NCI-H748 (cell line): ENCODE data around the gene SH3BP2.

ENCODE experiments used
- DNase-seq: peaks from one replicate; lab custom pipeline; 2025; ENCODE audit not compliant: unreplicated experiment; lab: John Stamatoyannopoulos, UW

SH3BP2 gene

GRCh38 chr4:2790583-2791517, 2.0 kb upstream of the SH3BP2 start:
- DNase-seq, result no peak

GRCh38 chr4:2791518-2792395, 1.1 kb upstream of the SH3BP2 start:
- DNase-seq, result no peak

GRCh38 chr4:2792396-2792710, 532 bp upstream of the SH3BP2 start:
- no peak for DNase-seq

- no peak for DNase-seq
Observed at GRCh38 chr4:2793586-2794485, 951 bp downstream of the SH3BP2 start.

GRCh38 chr4:2794486-2795299, 1.8 kb downstream of the SH3BP2 start:
- no peak for DNase-seq

GRCh38 chr4:2795300-2795892, 2.5 kb downstream of the SH3BP2 start:
- no peak for DNase-seq

- no peak for DNase-seq
Observed at GRCh38 chr4:2795893-2796848, 3.3 kb downstream of the SH3BP2 start.

- DNase-seq, result no peak
Observed at GRCh38 chr4:2796849-2797544, 4.1 kb downstream of the SH3BP2 start.

GRCh38 chr4:2797545-2798305, 4.8 kb downstream of the SH3BP2 start:
- no peak for DNase-seq

- DNase-seq, result no peak
Observed at GRCh38 chr4:2798399-2799223, 5.7 kb downstream of the SH3BP2 start.

GRCh38 chr4:2799224-2799911, 6.5 kb downstream of the SH3BP2 start:
- DNase-seq, result no peak

- no peak for DNase-seq
Observed at GRCh38 chr4:2799971-2800690, 7.2 kb downstream of the SH3BP2 start.

GRCh38 chr4:2800691-2801596, 8.1 kb downstream of the SH3BP2 start:
- no peak for DNase-seq
